SK-N-SH treated with all-trans-retinoic acid at 6 μM for 48 hours (cell line): ENCODE data around the gene APAF1.

Source experiments
- ATAC-seq: fragments of 200-7000 bp; cut with Tn5 transposase; 3 replicates; pipeline ENCODE4 v1.9.1; 2020; ENCODE audit warnings: mild to moderate bottlenecking, moderate library complexity
- ARNTL ChIP-seq: fragments of 450-650 bp; formaldehyde crosslinking; IDR thresholded peaks from 2 replicates; pipeline ENCODE4 v1.5.0; 2020; ENCODE audit warnings: low read depth, mild to moderate bottlenecking, moderate library complexity, borderline replicate concordance
- BACH2 ChIP-seq: fragments of 250-450 bp; sonication (Bioruptor Pico); IDR thresholded peaks from 2 replicates; pipeline ENCODE4 v1.9.0; 2021; ENCODE audit warnings: mild to moderate bottlenecking, borderline replicate concordance
- CSDC2 ChIP-seq: fragments of 250-450 bp; sonication (Bioruptor Pico); IDR thresholded peaks from 2 replicates; pipeline ENCODE4 v1.5.0; 2020; ENCODE audit warnings: mild to moderate bottlenecking, moderate library complexity
- CSRNP3 ChIP-seq: fragments of 250-450 bp; sonication (Bioruptor Pico); IDR thresholded peaks from 2 replicates; pipeline ENCODE4 v1.5.1; 2021; ENCODE audit warnings: mild to moderate bottlenecking, moderate library complexity
- GLIS3 ChIP-seq: fragments of 250-450 bp; sonication (Bioruptor Pico); IDR thresholded peaks from 2 replicates; pipeline ENCODE4 v1.5.0; 2020; ENCODE audit warnings: mild to moderate bottlenecking, moderate library complexity
- ISL1 ChIP-seq: fragments of 250-450 bp; sonication (Bioruptor Pico); IDR thresholded peaks from 2 replicates; pipeline ENCODE4 v2.1.2; 2022; ENCODE audit warnings: mild to moderate bottlenecking, moderate library complexity
- OSR1 ChIP-seq: fragments of 250-450 bp; sonication (Bioruptor Pico); IDR thresholded peaks from 2 replicates; pipeline ENCODE4 v1.8.0; 2022; ENCODE audit warnings: moderate library complexity, mild to moderate bottlenecking, inconsistent platforms
- PATZ1 ChIP-seq: fragments of 250-450 bp; sonication (Bioruptor Pico); IDR thresholded peaks from 2 replicates; pipeline ENCODE4 v1.8.0; 2020; ENCODE audit warnings: mild to moderate bottlenecking, moderate library complexity, borderline replicate concordance
- PPARA ChIP-seq: fragments of 250-450 bp; sonication (Bioruptor Pico); IDR thresholded peaks from 2 replicates; pipeline ENCODE4 v1.5.0; 2020; ENCODE audit warnings: mild to moderate bottlenecking, borderline replicate concordance
- RARB ChIP-seq: fragments of 250-450 bp; sonication (Bioruptor Pico); IDR thresholded peaks from 2 replicates; pipeline ENCODE4 v1.8.0; 2021; ENCODE audit warnings: mild to moderate bottlenecking, moderate library complexity
- SNAI2 ChIP-seq: fragments of 250-450 bp; sonication (Bioruptor Pico); IDR thresholded peaks from 2 replicates; pipeline ENCODE4 v1.5.0; 2020; ENCODE audit warnings: mild to moderate bottlenecking, moderate library complexity
- TOX ChIP-seq: fragments of 250-450 bp; sonication (Bioruptor Pico); IDR thresholded peaks from 2 replicates; pipeline ENCODE4 v1.8.0; 2021; ENCODE audit warnings: mild to moderate bottlenecking, moderate library complexity, borderline replicate concordance
- ZC3H10 ChIP-seq: fragments of 250-450 bp; sonication (Bioruptor Pico); IDR thresholded peaks from 2 replicates; pipeline ENCODE4 v1.5.1; 2021; ENCODE audit warnings: mild to moderate bottlenecking, moderate library complexity
- ZFP3 ChIP-seq: fragments of 250-450 bp; sonication (Bioruptor Pico); IDR thresholded peaks from 2 replicates; pipeline ENCODE4 v1.5.0; 2020; ENCODE audit warnings: mild to moderate bottlenecking, moderate library complexity
- ZNF565 ChIP-seq: fragments of 450-650 bp; formaldehyde crosslinking; conservative IDR thresholded peaks from 2 replicates; pipeline ENCODE4 v1.5.0; 2020; ENCODE audit warnings: low read depth, mild to moderate bottlenecking, moderate library complexity
- ZNF8 ChIP-seq: fragments of 450-650 bp; formaldehyde crosslinking; IDR thresholded peaks from 2 replicates; pipeline ENCODE4 v1.5.0; 2020; ENCODE audit warnings: mild to moderate bottlenecking, moderate library complexity
- TF ChIP-seq, protein P1 (sequence below): fragments of 250-450 bp; sonication (Bioruptor Pico); IDR thresholded peaks from 2 replicates; pipeline ENCODE4 v1.5.1; 2020; ENCODE audit warnings: low read depth, mild to moderate bottlenecking, moderate library complexity
- TF ChIP-seq, protein P2 (sequence below): fragments of 250-450 bp; sonication (Bioruptor Pico); IDR thresholded peaks from 2 replicates; pipeline ENCODE4 v1.5.0; 2020; ENCODE audit warnings: mild to moderate bottlenecking, moderate library complexity
- TF ChIP-seq, protein P3 (sequence below): fragments of 250-450 bp; sonication (Bioruptor Pico); IDR thresholded peaks from 2 replicates; pipeline ENCODE4 v1.8.0; 2021; ENCODE audit warnings: low read depth, mild to moderate bottlenecking, moderate library complexity, borderline replicate concordance

APAF1 gene

GRCh38 chr12:98618952-98619351, 26.1 kb upstream of the APAF1 start:
- no peak for ATAC-seq
- TF ChIP-seq RARB (no peak), ZC3H10 (CRISPR knock-in tag) (no peak), CSRNP3 (CRISPR knock-in tag) (no peak), GLIS3 (no peak), ISL1 (no peak), PPARA (CRISPR knock-in tag) (no peak), ARNTL (CRISPR knock-in tag) (no peak), ZNF8 (CRISPR knock-in tag) (no peak), SNAI2 (CRISPR knock-in tag) (no peak), CSDC2 (no peak), OSR1 (CRISPR knock-in tag) (no peak), ZNF565 (CRISPR knock-in tag) (no peak), PATZ1 (CRISPR knock-in tag) (no peak), TOX (CRISPR knock-in tag) (no peak)

DNA sequence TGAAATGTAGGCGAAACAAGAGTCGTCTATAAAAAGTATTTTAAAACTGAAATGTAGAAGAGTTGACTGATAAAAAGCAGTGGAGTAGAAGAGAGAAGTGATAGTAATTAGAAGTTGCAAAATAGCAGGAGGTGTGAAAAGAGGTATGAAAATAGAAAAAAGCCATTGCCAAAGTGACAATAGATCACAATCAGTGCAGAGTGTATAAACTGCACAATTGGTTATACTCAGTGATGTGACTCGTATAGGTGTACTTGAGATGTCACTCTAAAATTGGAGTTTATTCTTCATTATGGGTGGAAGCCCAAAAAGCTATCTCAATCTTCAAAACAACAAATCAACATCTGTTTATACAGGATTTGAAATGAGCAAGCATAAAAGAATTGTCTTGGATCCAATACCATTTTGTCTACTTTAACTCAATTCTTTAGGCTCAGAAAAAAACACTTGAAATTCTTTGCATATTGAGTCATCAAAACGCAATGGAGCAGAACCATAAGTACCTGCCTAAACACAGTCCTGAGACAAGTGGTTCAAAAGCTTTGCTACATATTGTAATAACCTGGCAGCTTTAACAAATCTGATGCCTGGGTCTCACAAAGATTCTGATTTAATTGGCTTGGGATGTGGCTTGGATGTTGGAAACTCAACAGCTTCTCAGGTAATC, 9.3 kb upstream of the APAF1 start:
- ATAC-seq, result peak; percentile 95
- TF ChIP-seq ISL1, result peak; percentile 74
- TF ChIP-seq, protein P1, sequence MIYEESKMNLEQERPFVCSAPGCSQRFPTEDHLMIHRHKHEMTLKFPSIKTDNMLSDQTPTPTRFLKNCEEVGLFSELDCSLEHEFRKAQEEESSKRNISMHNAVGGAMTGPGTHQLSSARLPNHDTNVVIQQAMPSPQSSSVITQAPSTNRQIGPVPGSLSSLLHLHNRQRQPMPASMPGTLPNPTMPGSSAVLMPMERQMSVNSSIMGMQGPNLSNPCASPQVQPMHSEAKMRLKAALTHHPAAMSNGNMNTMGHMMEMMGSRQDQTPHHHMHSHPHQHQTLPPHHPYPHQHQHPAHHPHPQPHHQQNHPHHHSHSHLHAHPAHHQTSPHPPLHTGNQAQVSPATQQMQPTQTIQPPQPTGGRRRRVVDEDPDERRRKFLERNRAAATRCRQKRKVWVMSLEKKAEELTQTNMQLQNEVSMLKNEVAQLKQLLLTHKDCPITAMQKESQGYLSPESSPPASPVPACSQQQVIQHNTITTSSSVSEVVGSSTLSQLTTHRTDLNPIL (CRISPR knock-in tag), result no peak

GRCh38 chr12:98637068-98637467, 8.0 kb upstream of the APAF1 start:
- TF ChIP-seq, protein P2, sequence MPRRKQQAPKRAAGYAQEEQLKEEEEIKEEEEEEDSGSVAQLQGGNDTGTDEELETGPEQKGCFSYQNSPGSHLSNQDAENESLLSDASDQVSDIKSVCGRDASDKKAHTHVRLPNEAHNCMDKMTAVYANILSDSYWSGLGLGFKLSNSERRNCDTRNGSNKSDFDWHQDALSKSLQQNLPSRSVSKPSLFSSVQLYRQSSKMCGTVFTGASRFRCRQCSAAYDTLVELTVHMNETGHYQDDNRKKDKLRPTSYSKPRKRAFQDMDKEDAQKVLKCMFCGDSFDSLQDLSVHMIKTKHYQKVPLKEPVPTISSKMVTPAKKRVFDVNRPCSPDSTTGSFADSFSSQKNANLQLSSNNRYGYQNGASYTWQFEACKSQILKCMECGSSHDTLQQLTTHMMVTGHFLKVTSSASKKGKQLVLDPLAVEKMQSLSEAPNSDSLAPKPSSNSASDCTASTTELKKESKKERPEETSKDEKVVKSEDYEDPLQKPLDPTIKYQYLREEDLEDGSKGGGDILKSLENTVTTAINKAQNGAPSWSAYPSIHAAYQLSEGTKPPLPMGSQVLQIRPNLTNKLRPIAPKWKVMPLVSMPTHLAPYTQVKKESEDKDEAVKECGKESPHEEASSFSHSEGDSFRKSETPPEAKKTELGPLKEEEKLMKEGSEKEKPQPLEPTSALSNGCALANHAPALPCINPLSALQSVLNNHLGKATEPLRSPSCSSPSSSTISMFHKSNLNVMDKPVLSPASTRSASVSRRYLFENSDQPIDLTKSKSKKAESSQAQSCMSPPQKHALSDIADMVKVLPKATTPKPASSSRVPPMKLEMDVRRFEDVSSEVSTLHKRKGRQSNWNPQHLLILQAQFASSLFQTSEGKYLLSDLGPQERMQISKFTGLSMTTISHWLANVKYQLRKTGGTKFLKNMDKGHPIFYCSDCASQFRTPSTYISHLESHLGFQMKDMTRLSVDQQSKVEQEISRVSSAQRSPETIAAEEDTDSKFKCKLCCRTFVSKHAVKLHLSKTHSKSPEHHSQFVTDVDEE (CRISPR knock-in tag), result no peak
- TF ChIP-seq, protein P3, sequence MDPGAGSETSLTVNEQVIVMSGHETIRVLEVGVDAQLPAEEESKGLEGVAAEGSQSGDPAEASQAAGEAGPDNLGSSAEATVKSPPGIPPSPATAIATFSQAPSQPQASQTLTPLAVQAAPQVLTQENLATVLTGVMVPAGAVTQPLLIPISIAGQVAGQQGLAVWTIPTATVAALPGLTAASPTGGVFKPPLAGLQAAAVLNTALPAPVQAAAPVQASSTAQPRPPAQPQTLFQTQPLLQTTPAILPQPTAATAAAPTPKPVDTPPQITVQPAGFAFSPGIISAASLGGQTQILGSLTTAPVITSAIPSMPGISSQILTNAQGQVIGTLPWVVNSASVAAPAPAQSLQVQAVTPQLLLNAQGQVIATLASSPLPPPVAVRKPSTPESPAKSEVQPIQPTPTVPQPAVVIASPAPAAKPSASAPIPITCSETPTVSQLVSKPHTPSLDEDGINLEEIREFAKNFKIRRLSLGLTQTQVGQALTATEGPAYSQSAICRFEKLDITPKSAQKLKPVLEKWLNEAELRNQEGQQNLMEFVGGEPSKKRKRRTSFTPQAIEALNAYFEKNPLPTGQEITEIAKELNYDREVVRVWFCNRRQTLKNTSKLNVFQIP, result no peak
- no peak for TF ChIP-seq SNAI2 (CRISPR knock-in tag)
- TF ChIP-seq BACH2, result no peak
- TF ChIP-seq CSDC2, result no peak
- no peak for TF ChIP-seq GLIS3
- no peak for TF ChIP-seq RARB
- no peak for TF ChIP-seq ARNTL (CRISPR knock-in tag)
- no peak for TF ChIP-seq ISL1
- no peak for TF ChIP-seq ZFP3 (CRISPR knock-in tag)
- no peak for TF ChIP-seq ZNF8 (CRISPR knock-in tag)
- no peak for TF ChIP-seq OSR1 (CRISPR knock-in tag)
- TF ChIP-seq, all 23 proteins: peak for 0
- ATAC-seq, result no peak

DNA sequence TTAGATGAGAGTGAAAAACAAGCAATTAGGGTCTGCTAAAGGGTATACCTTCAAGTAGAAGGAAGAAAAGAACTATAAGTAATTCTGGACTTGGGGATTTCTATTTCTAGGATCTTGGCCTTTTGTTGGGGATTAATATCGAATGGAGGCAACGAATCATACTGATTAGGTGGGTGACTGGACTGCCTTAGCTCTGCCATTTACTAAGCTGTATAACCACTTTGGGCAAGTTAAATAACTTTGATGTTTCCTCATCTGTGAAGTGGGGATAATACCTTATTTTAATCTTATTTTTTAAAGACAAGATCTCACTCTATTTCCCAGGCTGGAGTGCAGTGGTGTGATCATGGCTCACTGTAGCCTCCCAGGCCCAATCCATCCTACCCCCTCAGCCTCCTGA, 7.1 kb upstream of the APAF1 start:
- no peak for ATAC-seq

More for the DNA sequence above, 7.1 kb upstream of the APAF1 start:
- no peak for TF ChIP-seq ZC3H10 (CRISPR knock-in tag)
- no peak for TF ChIP-seq GLIS3
